Measurements from ENCODE around the gene PRR23B. TPM values are rescaled to one million over a fixed set of nuclear protein-coding genes. Genes with fewer than 3 reads are reported as not detected.

The PRR23B gene
- total RNA-seq, 1 experiment from 2014 or later: not detected

DNA sequence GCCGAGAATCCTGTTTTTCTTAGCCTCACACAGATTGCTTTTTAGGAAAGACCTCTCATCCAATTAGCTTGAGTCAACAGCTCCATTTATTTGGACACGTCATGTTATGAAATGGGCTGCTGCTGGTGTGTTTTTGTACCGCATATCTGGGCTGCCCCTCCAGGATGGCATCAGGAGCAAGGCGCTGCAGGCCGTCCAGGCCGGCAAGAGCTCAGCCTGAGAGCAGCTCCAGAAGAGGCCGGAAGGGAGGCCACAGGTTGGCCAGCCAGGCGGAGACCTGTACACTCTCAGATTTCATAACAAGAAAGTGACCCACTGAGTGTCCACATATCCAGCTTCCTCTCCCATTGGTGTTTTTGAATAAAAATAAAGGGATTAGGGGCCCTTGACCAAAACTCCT is 45.4 kb downstream of the PRR23B start:
- Histone ChIP-seq H3K4me3 (no peak overlapping the region), H3K4me2 (no peak overlapping the region), H3K36me3 (ENCODE audit: low read depth) (no peaks in the 10 kb centered on the region), H3K27me3 (ENCODE audit: insufficient read depth, low read depth) (no peaks in the 10 kb centered on the region), H3K9me2 (ENCODE audit: insufficient read depth) (no peaks in the 10 kb centered on the region), H3K27ac (no peak overlapping the region), H2AFZ (no peak overlapping the region), H3K4me1 (replicated peaks; ENCODE audit: insufficient read depth) (no peaks in the 10 kb centered on the region), H4K20me1 (ENCODE audit: insufficient read depth) (no peaks in the 10 kb centered on the region), H3K9me3 (ENCODE audit: insufficient read depth, low read depth) (no peaks in the 10 kb centered on the region), H3F3A (ENCODE audit: insufficient read depth, low read depth) (no peaks in the 10 kb centered on the region), H3K79me2 (ENCODE audit: low read depth) (no peaks in the 10 kb centered on the region)
- DNase-seq: no peak
- CTCF ChIA-PET: no interaction called here
- TF ChIP-seq, protein P1, sequence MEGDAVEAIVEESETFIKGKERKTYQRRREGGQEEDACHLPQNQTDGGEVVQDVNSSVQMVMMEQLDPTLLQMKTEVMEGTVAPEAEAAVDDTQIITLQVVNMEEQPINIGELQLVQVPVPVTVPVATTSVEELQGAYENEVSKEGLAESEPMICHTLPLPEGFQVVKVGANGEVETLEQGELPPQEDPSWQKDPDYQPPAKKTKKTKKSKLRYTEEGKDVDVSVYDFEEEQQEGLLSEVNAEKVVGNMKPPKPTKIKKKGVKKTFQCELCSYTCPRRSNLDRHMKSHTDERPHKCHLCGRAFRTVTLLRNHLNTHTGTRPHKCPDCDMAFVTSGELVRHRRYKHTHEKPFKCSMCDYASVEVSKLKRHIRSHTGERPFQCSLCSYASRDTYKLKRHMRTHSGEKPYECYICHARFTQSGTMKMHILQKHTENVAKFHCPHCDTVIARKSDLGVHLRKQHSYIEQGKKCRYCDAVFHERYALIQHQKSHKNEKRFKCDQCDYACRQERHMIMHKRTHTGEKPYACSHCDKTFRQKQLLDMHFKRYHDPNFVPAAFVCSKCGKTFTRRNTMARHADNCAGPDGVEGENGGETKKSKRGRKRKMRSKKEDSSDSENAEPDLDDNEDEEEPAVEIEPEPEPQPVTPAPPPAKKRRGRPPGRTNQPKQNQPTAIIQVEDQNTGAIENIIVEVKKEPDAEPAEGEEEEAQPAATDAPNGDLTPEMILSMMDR (conservative IDR thresholded peaks at IDR 0.05): no peak
- no peak for TF ChIP-seq EZH2 (IDR thresholded peaks at IDR 0.05; ENCODE audit: low read depth)
- POLR2A ChIA-PET (ENCODE audit: unreplicated experiment): no interaction called here
- no TSS peak for BruUV-seq (replicated peaks)
- intact Hi-C loops (cut with micrococcal nuclease; ENCODE audit: unreplicated experiment): no loop called here

DNA sequence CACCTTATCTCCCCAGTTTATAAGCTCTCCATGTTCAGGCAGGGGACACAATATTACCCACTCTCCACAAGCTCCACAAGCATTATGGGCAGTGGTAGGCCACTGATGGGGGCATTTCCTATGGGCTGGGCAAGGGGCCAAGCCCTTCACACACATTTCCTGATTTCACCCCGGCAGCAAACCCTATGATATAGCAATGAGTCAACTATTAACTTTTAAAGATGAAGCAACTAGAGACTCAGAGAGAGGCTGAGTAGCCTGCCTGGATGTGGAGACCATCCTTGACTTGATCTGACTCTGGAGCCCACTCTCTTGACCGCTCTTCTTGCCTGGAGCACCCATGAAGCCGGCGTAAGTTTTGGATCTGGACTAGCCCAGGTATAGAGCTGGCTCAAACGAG is 46.3 kb downstream of the PRR23B start:
- CTCF ChIA-PET: no interaction called here
- Histone ChIP-seq H3K9me3 (ENCODE audit: insufficient read depth, low read depth) (no peaks in the 10 kb centered on the region), H3K4me1 (replicated peaks; ENCODE audit: insufficient read depth) (no peaks in the 10 kb centered on the region), H3K27ac (no peak overlapping the region), H3K79me2 (ENCODE audit: low read depth) (no peaks in the 10 kb centered on the region), H3K36me3 (ENCODE audit: low read depth) (no peaks in the 10 kb centered on the region), H2AFZ (no peak overlapping the region), H3K4me2 (no peak overlapping the region), H3F3A (ENCODE audit: insufficient read depth, low read depth) (no peaks in the 10 kb centered on the region), H3K9me2 (ENCODE audit: insufficient read depth) (no peaks in the 10 kb centered on the region), H4K20me1 (ENCODE audit: insufficient read depth) (no peaks in the 10 kb centered on the region), H3K4me3 (no peak overlapping the region), H3K27me3 (ENCODE audit: insufficient read depth, low read depth) (no peaks in the 10 kb centered on the region)
- no peak for DNase-seq
- TF ChIP-seq, protein P1 (conservative IDR thresholded peaks at IDR 0.05): no peak
- TF ChIP-seq EZH2 (IDR thresholded peaks at IDR 0.05; ENCODE audit: low read depth): no peak
- BruUV-seq (replicated peaks): no TSS peak
- POLR2A ChIA-PET (ENCODE audit: unreplicated experiment): no interaction called here
- intact Hi-C loops (cut with micrococcal nuclease; ENCODE audit: unreplicated experiment): no loop called here

DNA sequence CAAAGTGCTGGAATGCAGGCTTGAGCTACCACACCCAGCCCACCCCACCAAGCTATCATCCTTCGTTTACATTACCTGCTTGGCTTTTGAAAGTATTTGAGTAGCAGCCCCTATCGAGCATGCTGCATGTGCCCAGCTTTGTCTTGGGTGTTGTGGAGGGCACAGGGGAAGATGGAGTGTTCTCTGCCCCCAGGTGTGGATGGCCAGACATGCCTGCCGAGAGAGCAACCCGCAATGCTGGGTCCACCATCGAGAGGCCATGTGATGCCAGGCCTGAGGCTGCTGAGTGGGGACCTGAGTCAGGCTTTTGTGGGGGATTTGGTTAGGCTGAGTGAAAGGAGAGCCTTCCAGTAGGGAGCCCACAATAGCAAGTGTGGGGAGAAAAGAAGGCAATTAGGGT is 47.8 kb downstream of the PRR23B start:
- Histone ChIP-seq H2AFZ (no peak overlapping the region), H4K20me1 (ENCODE audit: insufficient read depth) (no peaks in the 10 kb centered on the region), H3K9me3 (ENCODE audit: insufficient read depth, low read depth) (no peaks in the 10 kb centered on the region), H3K4me3 (no peak overlapping the region), H3K27ac (no peak overlapping the region), H3K79me2 (ENCODE audit: low read depth) (no peaks in the 10 kb centered on the region), H3K9me2 (ENCODE audit: insufficient read depth) (no peaks in the 10 kb centered on the region), H3K27me3 (ENCODE audit: insufficient read depth, low read depth) (no peaks in the 10 kb centered on the region), H3F3A (ENCODE audit: insufficient read depth, low read depth) (no peaks in the 10 kb centered on the region), H3K36me3 (ENCODE audit: low read depth) (no peaks in the 10 kb centered on the region), H3K4me1 (replicated peaks; ENCODE audit: insufficient read depth) (no peaks in the 10 kb centered on the region), H3K4me2 (no peak overlapping the region)
- TF ChIP-seq EZH2 (IDR thresholded peaks at IDR 0.05; ENCODE audit: low read depth): no peak
- TF ChIP-seq, protein P1 (conservative IDR thresholded peaks at IDR 0.05): no peak
- ChIA-PET POLR2A (ENCODE audit: unreplicated experiment) (no interaction called here), CTCF (no interaction called here)
- no peak for DNase-seq
- BruUV-seq (replicated peaks): no TSS peak
- intact Hi-C loops (cut with micrococcal nuclease; ENCODE audit: unreplicated experiment): no loop called here

All from PC-9 (cell line).